Endothelial cell of umbilical vein (primary cell): ENCODE results near the gene USH2A. TPM values are rescaled to one million over a fixed set of nuclear protein-coding genes. Genes with fewer than 3 reads are reported as not detected.

Source experiments
- BruUV-seq: library from RNA; stranded (reverse); fragments of 400-500 nt; replicated peaks from 2 replicates; lab custom pipeline; 2021; lab: Mats Ljungman, UMichigan
- CTCF ChIA-PET: fragments of 300-600, 350-600 bp; sonication (Branson Sonifier 250); formaldehyde crosslinking; loops from one replicate; lab custom pipeline; 2021; ENCODE audit warnings: antibody characterized with exemption, inconsistent platforms; lab: Charles Lee
- POLR2A ChIA-PET: fragments of 300-600, 350-600 bp; sonication (Branson Sonifier 250); formaldehyde crosslinking; loops from one replicate; lab custom pipeline; 2021; ENCODE audit warnings: antibody characterized with exemption, inconsistent platforms; lab: Charles Lee
- DNase-seq: peaks from one replicate; pipeline ENCODE4 v3.0.0-alpha.2; 2011; ENCODE audit warnings: low read depth, low spot score
- FAIRE-seq: peaks from 2 replicates; lab custom pipeline; 2011; peaks lifted over from hg19 to GRCh38; lab: Jason Lieb, UNC
- H2AFZ ChIP-seq: 2 replicates; pipeline ENCODE4 v1.6.0; 2012; ENCODE audit warnings: low read depth, low read length, control low read depth, inconsistent platforms
- H3K27ac ChIP-seq: 2 replicates; pipeline ENCODE4 v1.5.1; 2011; ENCODE audit warnings: low read depth, mild to moderate bottlenecking, control low read depth, low read length, moderate library complexity; ENCODE audit not compliant: insufficient read depth
- H3K27me3 ChIP-seq, 2 experiments: 2 replicates each; pipeline versions ENCODE4 v1.6.0 to v1.6.1; 2011; ENCODE audit warnings: low read length in 2 of 2, mixed read lengths in 1 of 2; ENCODE audit not compliant: control insufficient read depth in 2 of 2, insufficient read depth in 2 of 2
- H3K36me3 ChIP-seq, 2 experiments: 2 replicates in 1 of 2; 3 replicates in 1 of 2; pipeline ENCODE4 v1.5.1; 2011; ENCODE audit warnings: low read length in 2 of 2, mild to moderate bottlenecking in 1 of 2, moderate library complexity in 1 of 2; ENCODE audit not compliant: control insufficient read depth in 2 of 2, insufficient read depth in 2 of 2; ENCODE audit errors: extremely low read depth in 1 of 2
- H3K4me1 ChIP-seq: 3 replicates; pipeline ENCODE4 v1.5.1; 2011; ENCODE audit warnings: mild to moderate bottlenecking, low read length; ENCODE audit not compliant: control insufficient read depth, insufficient read depth; ENCODE audit errors: extremely low read depth
- H3K4me2 ChIP-seq: 2 replicates; pipeline ENCODE4 v1.6.1; 2011; ENCODE audit warnings: low read length, control low read depth, mixed read lengths; ENCODE audit not compliant: insufficient read depth
- H3K4me3 ChIP-seq, 3 experiments: fragments of 200-600 bp in 1 of 3; sonication (generic), shearing (Covaris generic) in 1 of 3; replicated peaks in 1 of 3; 2 replicates each; pipeline ENCODE4 v1.5.1; 2011 to 2016; ENCODE audit warnings: control low read depth in 3 of 3, low read length in 3 of 3, mild to moderate bottlenecking in 2 of 3, inconsistent platforms in 1 of 3, low read depth in 1 of 3, moderate library complexity in 1 of 3; ENCODE audit not compliant: insufficient read depth in 1 of 3
- H3K79me2 ChIP-seq: 2 replicates; pipeline ENCODE4 v1.6.0; 2012; ENCODE audit warnings: low read length, inconsistent platforms; ENCODE audit not compliant: control insufficient read depth, insufficient read depth
- H3K9ac ChIP-seq: replicated peaks from 2 replicates; pipeline ENCODE3; 2011; ENCODE audit warnings: low read length, control low read depth; ENCODE audit not compliant: insufficient read depth; ENCODE audit errors: extremely low read depth
- H3K9me1 ChIP-seq: replicated peaks from 3 replicates; pipeline ENCODE4 v1.6.0; 2011; ENCODE audit warnings: mild to moderate bottlenecking, low read length; ENCODE audit not compliant: control insufficient read depth, insufficient read depth; ENCODE audit errors: extremely low read depth
- H3K9me3 ChIP-seq: replicated peaks from 2 replicates; pipeline ENCODE4 v1.5.1; 2012; ENCODE audit warnings: low read length, inconsistent platforms; ENCODE audit not compliant: control insufficient read depth, insufficient read depth
- H4K20me1 ChIP-seq: replicated peaks from 2 replicates; pipeline ENCODE3; 2011; ENCODE audit warnings: mild to moderate bottlenecking, low read length; ENCODE audit not compliant: control insufficient read depth, insufficient read depth; ENCODE audit errors: extremely low read depth
- MYC ChIP-seq: IDR thresholded peaks from one replicate; pipeline ENCODE4 v1.6.1; 2011; ENCODE audit warnings: mild to moderate bottlenecking, low read depth, low read length
- POLR2AphosphoS5 ChIP-seq: IDR thresholded peaks from 2 replicates; pipeline ENCODE4 v1.6.1; 2012; ENCODE audit warnings: low read depth, mild to moderate bottlenecking, control low read depth, low read length, moderate library complexity; ENCODE audit not compliant: insufficient read depth
- dilution Hi-C: fragments of 300-500 bp; cut with MboI; formaldehyde crosslinking; loops from one replicate; pipeline ENCODE4 v1.15.0; 2019; ENCODE audit warnings: low sequenced_read_pairs; ENCODE audit not compliant: extremely low pct_ligation_motif_present
- intact Hi-C: fragments of 100-400 bp; cut with micrococcal nuclease; formaldehyde crosslinking; loops from one replicate; pipeline ENCODE4 v1.10.0; 2022
- polyA plus RNA-seq, 4 experiments: library from polyadenylated mRNA; depleted of rRNA in 3 of 4; stranded (reverse) in 3 of 4; unstranded in 1 of 4; fragments of >200 nt; gene quantifications; 2 replicates each; pipeline versions ENCODE4 v1.2.1 to v1.2.3, GENCODE V29; 2011 to 2012; ENCODE audit warnings: missing spikeins in 1 of 4
- total RNA-seq: library from RNA; stranded (reverse); gene quantifications from 2 replicates; pipeline ENCODE4 v1.2.3, GENCODE V29; 2021
- TF ChIP-seq, protein P1 (sequence below): IDR thresholded peaks from 2 replicates; pipeline ENCODE4 v1.6.1; 2011; ENCODE audit not compliant: insufficient read depth, insufficient read length
- TF ChIP-seq, protein P2 (sequence below), 2 donors: IDR thresholded peaks; 1 replicate in 1 of 2; 2 replicates in 1 of 2; pipeline ENCODE4 v1.5.1; 2011; ENCODE audit warnings: low read length in 2 of 2, mild to moderate bottlenecking in 2 of 2, moderate library complexity in 2 of 2, control low read depth in 1 of 2, inconsistent platforms in 1 of 2, low read depth in 1 of 2; ENCODE audit not compliant: insufficient read depth in 1 of 2; ENCODE audit errors: extremely low read depth in 1 of 2

Gene USH2A
- total and polyA plus RNA-seq, 2 donors (not counting 3 experiments of a cell fraction or from before 2014, with no cell fraction given), result not detected

DNA sequence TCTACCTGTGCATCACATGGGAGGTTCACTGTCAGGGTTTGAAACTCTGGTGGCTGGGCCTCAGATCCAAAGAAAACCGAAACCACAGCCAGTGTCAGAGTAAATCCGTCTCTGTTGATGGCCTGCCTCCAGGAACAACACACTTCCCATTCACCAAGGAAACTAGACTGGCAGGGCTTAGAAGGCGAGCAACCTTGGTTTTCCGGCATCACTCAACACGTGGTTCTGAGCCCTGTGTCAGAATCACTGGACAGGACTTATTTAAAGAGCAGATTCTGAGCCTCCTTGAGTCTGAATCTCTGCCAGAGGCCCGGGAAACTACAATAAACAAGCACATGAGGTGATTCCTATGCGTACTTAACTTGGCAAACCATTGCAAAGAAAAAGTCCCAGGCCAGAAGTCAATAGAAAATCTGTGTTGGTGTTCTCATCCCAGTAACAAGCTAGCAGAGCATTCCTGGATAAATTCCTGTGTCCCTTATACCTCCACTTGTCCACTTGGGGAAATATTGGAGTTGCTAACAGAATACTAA lies 786.1 kb downstream of the USH2A start:
- ChIA-PET CTCF (no interaction called here), POLR2A (no interaction called here)
- no peak overlapping the region for H3K27ac ChIP-seq
- no peaks in the 10 kb centered on the region for H4K20me1 ChIP-seq
- FAIRE-seq (no peak), DNase-seq (no peak)
- no peaks in the 10 kb centered on the region for H3K36me3 ChIP-seq
- H3K79me2 ChIP-seq, result no peaks in the 10 kb centered on the region
- H3K4me3 ChIP-seq, result no peak overlapping the region
- dilution Hi-C loops, result no loop called here
- no peaks in the 10 kb centered on the region for H3K9me1 ChIP-seq
- H3K9me3 ChIP-seq, result no peaks in the 10 kb centered on the region
- no peak overlapping the region for H2AFZ ChIP-seq
- no peak overlapping the region for H3K9ac ChIP-seq
- no peak for TF ChIP-seq MYC
- TF ChIP-seq, protein P1, sequence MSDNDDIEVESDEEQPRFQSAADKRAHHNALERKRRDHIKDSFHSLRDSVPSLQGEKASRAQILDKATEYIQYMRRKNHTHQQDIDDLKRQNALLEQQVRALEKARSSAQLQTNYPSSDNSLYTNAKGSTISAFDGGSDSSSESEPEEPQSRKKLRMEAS, result no peak
- intact Hi-C loops, result no loop called here
- no TSS peak for BruUV-seq
- no peaks in the 10 kb centered on the region for H3K4me1 ChIP-seq
- H3K27me3 ChIP-seq, result no peaks in the 10 kb centered on the region
- no peak overlapping the region for H3K4me2 ChIP-seq

DNA sequence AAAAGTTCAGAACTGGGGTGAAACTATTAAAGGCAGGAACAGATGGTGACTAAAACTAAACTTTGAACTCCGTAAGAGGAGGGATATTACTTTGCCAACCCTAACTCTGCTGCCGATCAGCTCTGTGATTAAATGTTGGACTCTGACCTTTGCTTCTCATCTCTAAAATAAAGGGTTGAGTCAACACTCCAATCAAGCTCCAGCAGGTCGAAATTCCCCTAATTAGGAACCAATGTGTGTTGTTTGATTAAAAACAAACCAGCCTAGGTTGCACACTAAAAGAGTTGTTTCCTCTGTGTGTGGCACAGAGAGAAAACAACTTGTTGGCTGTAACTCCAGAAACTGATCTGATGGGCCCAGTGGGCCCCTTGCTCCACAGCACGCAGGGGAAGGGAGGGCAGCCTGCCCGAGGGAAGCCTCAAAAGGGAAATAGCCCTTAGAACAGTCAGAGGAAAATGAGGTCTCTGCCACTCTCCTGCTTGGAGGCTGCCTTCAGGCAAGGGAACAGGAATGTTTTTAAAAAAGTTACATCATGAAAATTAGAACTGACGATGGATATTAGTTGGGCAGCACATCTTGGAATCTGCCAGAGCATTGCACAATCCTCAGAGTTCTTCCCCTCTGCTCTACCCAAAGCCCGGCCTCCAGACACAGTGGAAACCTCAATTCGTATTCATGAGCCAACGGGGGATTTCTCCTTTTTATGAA lies 786.8 kb downstream of the USH2A start:
- Histone ChIP-seq H3K79me2 (no peaks in the 10 kb centered on the region), H3K9ac (no peak overlapping the region), H3K27ac (no peak overlapping the region), H3K4me3 (no peak overlapping the region), H3K27me3 (no peaks in the 10 kb centered on the region), H2AFZ (no peak overlapping the region), H4K20me1 (no peaks in the 10 kb centered on the region), H3K9me3 (no peaks in the 10 kb centered on the region), H3K4me1 (no peaks in the 10 kb centered on the region), H3K36me3 (no peaks in the 10 kb centered on the region), H3K4me2 (no peak overlapping the region), H3K9me1 (no peaks in the 10 kb centered on the region)
- FAIRE-seq (no peak), DNase-seq (no peak)
- intact Hi-C loops, result no loop called here
- ChIA-PET CTCF (no interaction called here), POLR2A (no interaction called here)
- BruUV-seq, result no TSS peak
- TF ChIP-seq, protein P2, sequence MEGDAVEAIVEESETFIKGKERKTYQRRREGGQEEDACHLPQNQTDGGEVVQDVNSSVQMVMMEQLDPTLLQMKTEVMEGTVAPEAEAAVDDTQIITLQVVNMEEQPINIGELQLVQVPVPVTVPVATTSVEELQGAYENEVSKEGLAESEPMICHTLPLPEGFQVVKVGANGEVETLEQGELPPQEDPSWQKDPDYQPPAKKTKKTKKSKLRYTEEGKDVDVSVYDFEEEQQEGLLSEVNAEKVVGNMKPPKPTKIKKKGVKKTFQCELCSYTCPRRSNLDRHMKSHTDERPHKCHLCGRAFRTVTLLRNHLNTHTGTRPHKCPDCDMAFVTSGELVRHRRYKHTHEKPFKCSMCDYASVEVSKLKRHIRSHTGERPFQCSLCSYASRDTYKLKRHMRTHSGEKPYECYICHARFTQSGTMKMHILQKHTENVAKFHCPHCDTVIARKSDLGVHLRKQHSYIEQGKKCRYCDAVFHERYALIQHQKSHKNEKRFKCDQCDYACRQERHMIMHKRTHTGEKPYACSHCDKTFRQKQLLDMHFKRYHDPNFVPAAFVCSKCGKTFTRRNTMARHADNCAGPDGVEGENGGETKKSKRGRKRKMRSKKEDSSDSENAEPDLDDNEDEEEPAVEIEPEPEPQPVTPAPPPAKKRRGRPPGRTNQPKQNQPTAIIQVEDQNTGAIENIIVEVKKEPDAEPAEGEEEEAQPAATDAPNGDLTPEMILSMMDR (IDR thresholded peaks at IDR 0.05; ENCODE audit: extremely low read depth in 1 of 2, insufficient read depth in 1 of 2, low read depth in 1 of 2, low read length in 2 of 2), result no peak
- TF ChIP-seq POLR2AphosphoS5 (no peak), MYC (no peak)
- dilution Hi-C loops, result no loop called here
